Sigmoid colon (tissue), 3 donors: ENCODE data around the gene C2CD3.

ENCODE experiments used
- POLR2A ChIP-seq, 2 donors: fragments of 450-650 bp; IDR thresholded peaks; one replicate each; pipeline ENCODE4 v1.6.1; 2016; ENCODE audit warnings: antibody characterized with exemption in 2 of 2, mild to moderate bottlenecking in 2 of 2, moderate library complexity in 2 of 2
- TF ChIP-seq, protein P1 (sequence below), 4 experiments: fragments of 450-650 bp in 3 of 4; fragments of 200-600 bp in 1 of 4; IDR thresholded peaks; one replicate each; pipeline ENCODE4 v1.5.1; 2016 to 2019; ENCODE audit warnings: antibody characterized with exemption in 4 of 4, mild to moderate bottlenecking in 3 of 4, moderate library complexity in 2 of 4

DNA sequence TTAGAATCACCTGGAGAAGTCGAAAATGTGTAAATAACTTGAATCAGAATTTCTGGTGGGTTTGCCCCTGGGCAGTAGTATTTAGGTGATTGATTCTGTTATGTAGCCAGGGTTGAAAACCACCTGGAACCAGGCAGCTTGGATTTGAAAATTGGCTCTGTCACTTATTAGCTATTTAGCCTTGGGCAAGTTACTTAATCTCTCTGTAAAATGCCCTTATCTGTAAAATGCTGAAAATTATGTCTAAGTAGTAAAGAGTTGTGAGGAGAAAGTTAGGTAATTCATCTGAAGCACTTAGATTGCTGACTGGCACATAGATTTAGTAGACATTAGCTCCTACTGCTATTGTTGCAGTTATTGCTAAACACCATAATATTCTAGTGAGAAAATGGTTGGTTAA, 49.6 kb upstream of the C2CD3 start:
- TF ChIP-seq, protein P1, sequence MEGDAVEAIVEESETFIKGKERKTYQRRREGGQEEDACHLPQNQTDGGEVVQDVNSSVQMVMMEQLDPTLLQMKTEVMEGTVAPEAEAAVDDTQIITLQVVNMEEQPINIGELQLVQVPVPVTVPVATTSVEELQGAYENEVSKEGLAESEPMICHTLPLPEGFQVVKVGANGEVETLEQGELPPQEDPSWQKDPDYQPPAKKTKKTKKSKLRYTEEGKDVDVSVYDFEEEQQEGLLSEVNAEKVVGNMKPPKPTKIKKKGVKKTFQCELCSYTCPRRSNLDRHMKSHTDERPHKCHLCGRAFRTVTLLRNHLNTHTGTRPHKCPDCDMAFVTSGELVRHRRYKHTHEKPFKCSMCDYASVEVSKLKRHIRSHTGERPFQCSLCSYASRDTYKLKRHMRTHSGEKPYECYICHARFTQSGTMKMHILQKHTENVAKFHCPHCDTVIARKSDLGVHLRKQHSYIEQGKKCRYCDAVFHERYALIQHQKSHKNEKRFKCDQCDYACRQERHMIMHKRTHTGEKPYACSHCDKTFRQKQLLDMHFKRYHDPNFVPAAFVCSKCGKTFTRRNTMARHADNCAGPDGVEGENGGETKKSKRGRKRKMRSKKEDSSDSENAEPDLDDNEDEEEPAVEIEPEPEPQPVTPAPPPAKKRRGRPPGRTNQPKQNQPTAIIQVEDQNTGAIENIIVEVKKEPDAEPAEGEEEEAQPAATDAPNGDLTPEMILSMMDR (IDR thresholded peaks at IDR 0.05) = no peak
- TF ChIP-seq POLR2A (IDR thresholded peaks at IDR 0.05) = no peak
